Mesenchymal stem cell (in vitro differentiated cells and primary cell): ENCODE data around the gene BNC2.

Source experiments
- DNase-seq: peaks from one replicate; pipeline ENCODE4 v3.0.0-alpha.2; 2013
- H2AFZ ChIP-seq: one replicate; pipeline ENCODE4 v1.6.1; 2013; ENCODE audit warnings: low read depth, mild to moderate bottlenecking, control low read depth, inconsistent platforms, low read length, moderate library complexity
- H2AK5ac ChIP-seq: 2 replicates; pipeline ENCODE4 v1.6.1; 2013; ENCODE audit warnings: low read length, moderate library complexity, mild to moderate bottlenecking, inconsistent platforms; ENCODE audit not compliant: severe bottlenecking
- H2BK120ac ChIP-seq: one replicate; pipeline ENCODE4 v1.6.1; 2013; ENCODE audit warnings: low read depth, mild to moderate bottlenecking, inconsistent platforms, low read length, moderate library complexity
- H2BK12ac ChIP-seq, 2 experiments: one replicate each; pipeline ENCODE4 v1.6.1; 2013; ENCODE audit warnings: inconsistent platforms in 2 of 2, low read length in 2 of 2, mild to moderate bottlenecking in 2 of 2, moderate library complexity in 2 of 2, control low read depth in 1 of 2
- H2BK15ac ChIP-seq: one replicate; pipeline ENCODE4 v1.6.1; 2013; ENCODE audit warnings: mild to moderate bottlenecking, low read depth, inconsistent platforms; ENCODE audit not compliant: poor library complexity, severe bottlenecking
- H2BK5ac ChIP-seq: 2 replicates; pipeline ENCODE4 v1.6.1; 2013; ENCODE audit warnings: low read depth, mild to moderate bottlenecking, low read length, control low read depth, inconsistent platforms; ENCODE audit not compliant: poor library complexity, severe bottlenecking
- H3K14ac ChIP-seq, 2 experiments: one replicate each; pipeline ENCODE4 v1.6.1; 2013; ENCODE audit warnings: inconsistent platforms in 2 of 2, low read length in 2 of 2, control low read depth in 1 of 2, mild to moderate bottlenecking in 1 of 2, moderate library complexity in 1 of 2
- H3K18ac ChIP-seq, 2 experiments: one replicate each; pipeline ENCODE4 v1.6.1; 2013; ENCODE audit warnings: inconsistent platforms in 2 of 2, low read length in 2 of 2, control low read depth in 1 of 2, low read depth in 1 of 2, mild to moderate bottlenecking in 1 of 2
- H3K23ac ChIP-seq, 2 experiments: one replicate each; pipeline ENCODE4 v1.6.1; 2013; ENCODE audit warnings: inconsistent platforms in 2 of 2, low read length in 2 of 2, mild to moderate bottlenecking in 2 of 2, moderate library complexity in 2 of 2, control low read depth in 1 of 2
- H3K27ac ChIP-seq: 2 replicates; pipeline ENCODE4 v1.5.1; 2013; ENCODE audit warnings: mild to moderate bottlenecking, moderate library complexity, low read length, control low read depth, inconsistent platforms; ENCODE audit not compliant: poor library complexity, severe bottlenecking
- H3K27me3 ChIP-seq, 2 experiments: 2 replicates each; pipeline versions ENCODE4 v1.6.1 to v1.7.0; 2013; ENCODE audit warnings: low read length in 2 of 2, mild to moderate bottlenecking in 2 of 2, moderate library complexity in 2 of 2, control low read depth in 1 of 2, inconsistent platforms in 1 of 2; ENCODE audit not compliant: control insufficient read depth in 1 of 2, insufficient read depth in 1 of 2
- H3K36me3 ChIP-seq, 2 experiments: 2 replicates each; pipeline versions ENCODE4 v1.6.1 to v1.7.0; 2013; ENCODE audit warnings: low read length in 2 of 2, control low read depth in 1 of 2, inconsistent platforms in 1 of 2, low read depth in 1 of 2, mild to moderate bottlenecking in 1 of 2; ENCODE audit not compliant: insufficient read depth in 2 of 2, control insufficient read depth in 1 of 2
- H3K4ac ChIP-seq, 2 experiments: one replicate each; pipeline ENCODE4 v1.6.1; 2013; ENCODE audit warnings: inconsistent platforms in 2 of 2, low read length in 2 of 2, mild to moderate bottlenecking in 2 of 2, moderate library complexity in 2 of 2, control low read depth in 1 of 2, low read depth in 1 of 2
- H3K4me1 ChIP-seq: 2 replicates; pipeline ENCODE4 v1.6.1; 2013; ENCODE audit warnings: low read depth, low read length, control low read depth; ENCODE audit not compliant: control insufficient read depth, insufficient read depth
- H3K4me2 ChIP-seq: 2 replicates; pipeline ENCODE4 v1.6.1; 2013; ENCODE audit warnings: low read length, mild to moderate bottlenecking, inconsistent platforms; ENCODE audit not compliant: poor library complexity, severe bottlenecking
- H3K4me3 ChIP-seq, 2 experiments: 2 replicates each; pipeline versions ENCODE4 v1.5.1 to v1.7.0; 2013; ENCODE audit warnings: low read length in 2 of 2, mild to moderate bottlenecking in 2 of 2, control low read depth in 1 of 2, low read depth in 1 of 2; ENCODE audit not compliant: insufficient read depth in 1 of 2
- H3K79me1 ChIP-seq: replicated peaks from 2 replicates; pipeline ENCODE4 v1.6.1; 2013; ENCODE audit warnings: mild to moderate bottlenecking, control low read depth, low read length, inconsistent platforms; ENCODE audit not compliant: poor library complexity, severe bottlenecking
- H3K9ac ChIP-seq: 2 replicates; pipeline ENCODE4 v1.7.0; 2013; ENCODE audit warnings: mild to moderate bottlenecking, low read length, moderate library complexity
- H3K9me3 ChIP-seq: 2 replicates; pipeline ENCODE4 v1.7.0; 2013; ENCODE audit warnings: mild to moderate bottlenecking, low read length; ENCODE audit not compliant: control insufficient read depth
- H4K8ac ChIP-seq: one replicate; pipeline ENCODE4 v1.6.1; 2013; ENCODE audit warnings: inconsistent platforms, mild to moderate bottlenecking, low read length, moderate library complexity
- H4K91ac ChIP-seq: one replicate; pipeline ENCODE4 v1.6.1; 2013; ENCODE audit warnings: mild to moderate bottlenecking, low read length, inconsistent platforms
- WGBS: methylation state at CpG from one replicate; pipeline ENCODE4 v1.1.7; 2013; ENCODE audit warnings: mixed read lengths; 5-methylcytosine and 5-hydroxymethylcytosine counted together

Gene BNC2

GRCh38 chr9:16455842-16456241 is 414.6 kb downstream of the BNC2 start:
- Histone ChIP-seq H3K14ac (no peak overlapping the region), H3K18ac (no peak overlapping the region), H3K4me2 (no peak overlapping the region), H2BK15ac (no peak overlapping the region), H3K9ac (no peak overlapping the region), H2AFZ (no peak overlapping the region), H2BK5ac (no peak overlapping the region), H3K4me1 (peaks cover 6% of the 10 kb centered on the region), H4K8ac (no peak overlapping the region), H3K23ac (no peak overlapping the region), H3K4ac (no peak overlapping the region), H2BK120ac (no peak overlapping the region), H3K27ac (no peak overlapping the region), H3K79me1 (peaks cover 31% of the 10 kb centered on the region), H3K36me3 (no peaks in the 10 kb centered on the region), H3K4me3 (no peak overlapping the region), H4K91ac (no peak overlapping the region), H3K9me3 (no peaks in the 10 kb centered on the region), H3K27me3 (no peaks in the 10 kb centered on the region), H2AK5ac (no peak overlapping the region), H2BK12ac (no peak overlapping the region)
- DNase-seq: no peak

- H2BK12ac ChIP-seq: no peak overlapping the region
- WGBS: 80% methylated on average over 3 of the region's 3 CpGs
- peaks cover 1% of the 10 kb centered on the region for H3K4me1 ChIP-seq
- no peak overlapping the region for H2BK5ac ChIP-seq
- H3K27me3 ChIP-seq: no peaks in the 10 kb centered on the region
- H3K23ac ChIP-seq: no peak overlapping the region
- H3K14ac ChIP-seq: no peak overlapping the region
- peaks cover 0 to 2% of the 10 kb centered on the region in 2 experiments for H3K36me3 ChIP-seq
- H3K4ac ChIP-seq: no peak overlapping the region
- no peak overlapping the region for H4K8ac ChIP-seq
- H3K9ac ChIP-seq: no peak overlapping the region
- no peaks in the 10 kb centered on the region for H3K9me3 ChIP-seq
- peaks cover 33% of the 10 kb centered on the region for H3K79me1 ChIP-seq
- H2AK5ac ChIP-seq: peak overlapping the region; percentile 41
- no peak overlapping the region for H3K4me2 ChIP-seq
- H3K4me3 ChIP-seq: no peak overlapping the region
- no peak overlapping the region for H4K91ac ChIP-seq
- H2BK120ac ChIP-seq: no peak overlapping the region
- H3K18ac ChIP-seq: no peak overlapping the region
- H2BK15ac ChIP-seq: no peak overlapping the region
- no peak overlapping the region for H2AFZ ChIP-seq
- DNase-seq: no peak
- H3K27ac ChIP-seq: no peak overlapping the region
These were observed 417.1 kb downstream of the BNC2 start for GRCh38 chr9:16453390-16453789.

GRCh38 chr9:16450578-16450977 is 419.9 kb downstream of the BNC2 start:
- no peak for DNase-seq
- Histone ChIP-seq H3K14ac (no peak overlapping the region), H2BK120ac (no peak overlapping the region), H3K23ac (no peak overlapping the region), H3K4me2 (no peak overlapping the region), H4K8ac (no peak overlapping the region), H3K4ac (no peak overlapping the region), H3K9me3 (no peaks in the 10 kb centered on the region), H2AFZ (no peak overlapping the region), H2BK5ac (no peak overlapping the region), H3K36me3 (peaks cover 0 to 7% of the 10 kb centered on the region in 2 experiments), H2AK5ac (no peak overlapping the region), H2BK12ac (no peak overlapping the region), H3K18ac (no peak overlapping the region), H4K91ac (no peak overlapping the region), H3K27ac (no peak overlapping the region), H3K79me1 (peaks cover 27% of the 10 kb centered on the region), H3K27me3 (no peaks in the 10 kb centered on the region), H3K9ac (no peak overlapping the region), H2BK15ac (no peak overlapping the region), H3K4me3 (no peak overlapping the region), H3K4me1 (no peaks in the 10 kb centered on the region)
- WGBS: 70% methylated on average over 3 of the region's 3 CpGs

DNA sequence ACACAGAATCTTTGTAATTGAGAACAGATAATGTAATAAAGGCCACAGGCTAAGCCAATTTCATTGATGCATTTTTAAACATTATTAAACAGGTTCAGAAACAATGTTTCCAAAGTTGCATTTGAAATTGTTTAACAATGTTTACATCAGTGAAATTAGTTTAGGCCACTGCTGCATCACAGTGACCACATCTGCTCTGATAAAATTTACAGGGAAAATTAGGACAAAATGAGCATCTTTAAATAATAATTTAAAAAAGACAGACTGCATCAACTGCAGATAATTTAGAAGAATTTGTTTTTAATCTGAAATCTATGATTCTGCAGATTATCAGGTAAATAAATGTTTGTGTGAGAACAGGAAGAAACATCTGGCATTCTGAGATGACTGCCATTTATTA is 420.4 kb downstream of the BNC2 start:
- H3K9ac ChIP-seq: no peak overlapping the region
- no peak overlapping the region for H4K8ac ChIP-seq
- no peak overlapping the region for H4K91ac ChIP-seq
- H3K4ac ChIP-seq: no peak overlapping the region
- no peak overlapping the region for H3K4me2 ChIP-seq
- no peak overlapping the region for H3K23ac ChIP-seq
- H3K4me1 ChIP-seq: no peaks in the 10 kb centered on the region
- H3K79me1 ChIP-seq: peaks cover 26% of the 10 kb centered on the region
- H3K36me3 ChIP-seq: peaks cover 0 to 7% of the 10 kb centered on the region in 2 experiments
- no peak overlapping the region for H2BK15ac ChIP-seq
- no peak overlapping the region for H2AFZ ChIP-seq
- no peak overlapping the region for H3K4me3 ChIP-seq
- H3K27ac ChIP-seq: no peak overlapping the region
- no peaks in the 10 kb centered on the region for H3K9me3 ChIP-seq
- H2BK12ac ChIP-seq: no peak overlapping the region
- H2AK5ac ChIP-seq: no peak overlapping the region
- no peak overlapping the region for H3K18ac ChIP-seq
- no peak for DNase-seq
- no peak overlapping the region for H2BK5ac ChIP-seq
- H3K27me3 ChIP-seq: no peaks in the 10 kb centered on the region
- no peak overlapping the region for H2BK120ac ChIP-seq
- H3K14ac ChIP-seq: no peak overlapping the region
